CD4-positive, alpha-beta T cell (primary cell): Measurements from ENCODE around the gene SNTB2. TPM values are rescaled to one million over a fixed set of nuclear protein-coding genes. Genes with fewer than 3 reads are reported as not detected.

ENCODE experiments used
- ATAC-seq: fragments of 200-7000 bp; cut with Tn5 transposase; one replicate; pipeline ENCODE4 v1.10.0; 2022; ENCODE audit warnings: mild to moderate bottlenecking; ENCODE audit not compliant: poor library complexity
- CTCF ChIA-PET: fragments of 350-600 bp; sonication (Branson Sonifier 250); formaldehyde crosslinking; loops from one replicate; lab custom pipeline; 2021; ENCODE audit warnings: antibody characterized with exemption, inconsistent platforms; lab: Charles Lee
- POLR2A ChIA-PET: fragments of 350-600 bp; sonication (Branson Sonifier 250); formaldehyde crosslinking; loops from one replicate; lab custom pipeline; 2021; ENCODE audit warnings: antibody characterized with exemption, inconsistent platforms; lab: Charles Lee
- DNase-seq, 14 experiments: peaks; one replicate each; pipeline ENCODE4 v3.0.0-alpha.2; 2013 to 2020; ENCODE audit warnings: mixed read lengths in 2 of 14
- H3K27ac ChIP-seq, 2 donors: one replicate each; pipeline versions ENCODE4 v1.5.1 to v1.7.0; 2013; ENCODE audit warnings: low read length in 2 of 2, low read depth in 1 of 2, mild to moderate bottlenecking in 1 of 2
- H3K27me3 ChIP-seq, 2 experiments: 1 replicate in 1 of 2; 2 replicates in 1 of 2; pipeline versions ENCODE4 v1.6.1 to v1.7.0; 2013; ENCODE audit warnings: low read length in 2 of 2, control low read depth in 1 of 2, mild to moderate bottlenecking in 1 of 2, moderate library complexity in 1 of 2; ENCODE audit not compliant: insufficient read depth in 2 of 2, control insufficient read depth in 1 of 2
- H3K36me3 ChIP-seq: one replicate; pipeline ENCODE4 v1.6.1; 2013; ENCODE audit warnings: low read length, control low read depth; ENCODE audit not compliant: insufficient read depth
- H3K4me1 ChIP-seq: one replicate; pipeline ENCODE4 v1.6.1; 2013; ENCODE audit warnings: low read length, control low read depth; ENCODE audit not compliant: insufficient read depth
- H3K4me3 ChIP-seq: one replicate; pipeline ENCODE4 v1.5.1; 2013; ENCODE audit warnings: mild to moderate bottlenecking, low read length, moderate library complexity
- H3K9me3 ChIP-seq, 2 experiments: 1 replicate in 1 of 2; 2 replicates in 1 of 2; pipeline versions ENCODE4 v1.6.1 to v1.7.0; 2013; ENCODE audit warnings: low read length in 2 of 2, mild to moderate bottlenecking in 2 of 2, control low read depth in 1 of 2, moderate library complexity in 1 of 2; ENCODE audit not compliant: control insufficient read depth in 1 of 2, insufficient read depth in 1 of 2
- H3K27ac Mint-ChIP-seq: one replicate; pipeline ENCODE4 v1.8.0; 2020; ENCODE audit warnings: mixed read lengths
- H3K27me3 Mint-ChIP-seq: one replicate; pipeline ENCODE4 v1.8.0; 2021; ENCODE audit warnings: mixed read lengths
- H3K36me3 Mint-ChIP-seq: one replicate; pipeline ENCODE4 v1.8.0; 2021; ENCODE audit warnings: low read depth, mixed read lengths
- H3K4me1 Mint-ChIP-seq: one replicate; pipeline ENCODE4 v1.8.0; 2021; ENCODE audit warnings: low read depth, mixed read lengths
- H3K4me3 Mint-ChIP-seq: one replicate; pipeline ENCODE4 v1.8.0; 2020; ENCODE audit warnings: mild to moderate bottlenecking, mixed read lengths
- H3K9me3 Mint-ChIP-seq: one replicate; pipeline ENCODE4 v1.8.0; 2020; ENCODE audit warnings: mixed read lengths
- intact Hi-C, 2 experiments: fragments of 100-400 bp; cut with DNase I in 1 of 2; cut with micrococcal nuclease in 1 of 2; formaldehyde crosslinking; loops; one replicate each; pipeline versions ENCODE4 v1.15.1 to v1.9.0; 2023 to 2025; cut with DNase I, micrococcal nuclease
- total RNA-seq, 174 experiments: library from RNA in 2 of 174; stranded (reverse) in 2 of 174; gene quantifications; one replicate each; pipeline ENCODE4 v1.2.3 and lab custom pipeline; 2021 to 2026
- TF ChIP-seq, protein P1 (sequence below): fragments of 200-600 bp; IDR thresholded peaks from one replicate; pipeline ENCODE4 v1.8.0; 2022; ENCODE audit warnings: antibody characterized with exemption, mild to moderate bottlenecking

SNTB2 gene
- total RNA-seq, 2 experiments from 2014 or later, result 10.1 to 11.4 TPM

DNA sequence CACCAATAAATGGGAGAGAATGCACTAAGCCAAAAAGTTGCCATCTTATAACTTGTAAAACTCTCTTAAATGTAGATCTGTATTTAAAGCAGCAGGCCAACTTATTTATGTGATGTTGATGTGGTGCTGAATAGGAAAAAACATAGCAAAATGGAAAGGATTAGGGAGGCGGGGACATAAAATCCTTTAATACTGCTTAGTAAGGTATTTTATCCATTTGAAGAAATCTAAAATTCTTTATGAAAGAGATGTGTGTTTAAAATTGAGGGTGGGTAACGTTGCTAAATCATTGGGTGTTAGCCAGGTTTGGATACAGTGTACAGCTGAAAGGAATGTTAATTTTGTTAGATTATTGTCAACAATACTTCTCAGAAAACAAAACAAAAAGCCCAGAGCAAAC is 14.3 kb downstream of the SNTB2 start:
- H3K9me3 Mint-ChIP-seq, result no peaks in the 10 kb centered on the region
- no peaks in the 10 kb centered on the region for H3K36me3 Mint-ChIP-seq
- peaks cover 20% of the 10 kb centered on the region for H3K4me1 Mint-ChIP-seq
- Histone ChIP-seq H3K27me3 (no peaks in the 10 kb centered on the region), H3K27ac (no peak overlapping the region), H3K4me3 (no peak overlapping the region), H3K9me3 (no peaks in the 10 kb centered on the region), H3K36me3 (no peaks in the 10 kb centered on the region), H3K4me1 (no peaks in the 10 kb centered on the region)
- no peak overlapping the region for H3K4me3 Mint-ChIP-seq
- intact Hi-C loops, result no loop called here
- DNase-seq (no peak), ATAC-seq (no peak)
- TF ChIP-seq, protein P1, sequence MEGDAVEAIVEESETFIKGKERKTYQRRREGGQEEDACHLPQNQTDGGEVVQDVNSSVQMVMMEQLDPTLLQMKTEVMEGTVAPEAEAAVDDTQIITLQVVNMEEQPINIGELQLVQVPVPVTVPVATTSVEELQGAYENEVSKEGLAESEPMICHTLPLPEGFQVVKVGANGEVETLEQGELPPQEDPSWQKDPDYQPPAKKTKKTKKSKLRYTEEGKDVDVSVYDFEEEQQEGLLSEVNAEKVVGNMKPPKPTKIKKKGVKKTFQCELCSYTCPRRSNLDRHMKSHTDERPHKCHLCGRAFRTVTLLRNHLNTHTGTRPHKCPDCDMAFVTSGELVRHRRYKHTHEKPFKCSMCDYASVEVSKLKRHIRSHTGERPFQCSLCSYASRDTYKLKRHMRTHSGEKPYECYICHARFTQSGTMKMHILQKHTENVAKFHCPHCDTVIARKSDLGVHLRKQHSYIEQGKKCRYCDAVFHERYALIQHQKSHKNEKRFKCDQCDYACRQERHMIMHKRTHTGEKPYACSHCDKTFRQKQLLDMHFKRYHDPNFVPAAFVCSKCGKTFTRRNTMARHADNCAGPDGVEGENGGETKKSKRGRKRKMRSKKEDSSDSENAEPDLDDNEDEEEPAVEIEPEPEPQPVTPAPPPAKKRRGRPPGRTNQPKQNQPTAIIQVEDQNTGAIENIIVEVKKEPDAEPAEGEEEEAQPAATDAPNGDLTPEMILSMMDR, result no peak
- no peak overlapping the region for H3K27ac Mint-ChIP-seq
- ChIA-PET CTCF (no interaction called here), POLR2A (no interaction called here)
- no peaks in the 10 kb centered on the region for H3K27me3 Mint-ChIP-seq

DNA sequence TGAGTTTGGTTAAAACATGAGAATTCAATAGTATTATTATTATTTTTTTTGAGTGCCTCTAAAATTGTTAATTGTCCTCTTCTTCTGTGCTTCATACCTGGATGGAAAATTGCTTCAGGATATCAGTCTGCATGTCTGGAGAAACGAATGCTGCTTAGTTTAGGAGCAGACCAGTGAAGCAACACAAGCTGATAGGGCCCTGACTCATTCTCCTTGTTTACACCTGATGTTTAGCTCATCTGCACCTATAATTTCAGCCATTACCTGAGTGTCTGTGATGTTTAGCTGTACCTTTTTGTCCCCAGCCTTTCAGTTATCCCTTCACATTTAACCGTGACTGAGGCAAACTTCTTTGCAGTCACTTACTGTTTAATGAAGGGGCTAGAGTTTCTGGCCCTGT is 14.8 kb downstream of the SNTB2 start:
- no peaks in the 10 kb centered on the region for H3K9me3 Mint-ChIP-seq
- ChIA-PET POLR2A (no interaction called here), CTCF (no interaction called here)
- H3K27ac Mint-ChIP-seq, result no peak overlapping the region
- H3K27ac ChIP-seq, result no peak overlapping the region
- no peak overlapping the region for H3K4me3 ChIP-seq
- no peaks in the 10 kb centered on the region for H3K36me3 Mint-ChIP-seq
- no peaks in the 10 kb centered on the region for H3K27me3 Mint-ChIP-seq
- H3K4me1 ChIP-seq, result no peaks in the 10 kb centered on the region
- no peak for DNase-seq
- no peaks in the 10 kb centered on the region for H3K27me3 ChIP-seq
- H3K4me1 Mint-ChIP-seq, result peaks cover 18% of the 10 kb centered on the region
- no peak for ATAC-seq
- no peaks in the 10 kb centered on the region for H3K9me3 ChIP-seq
- TF ChIP-seq, protein P1, result no peak
- intact Hi-C loops, result no loop called here
- no peak overlapping the region for H3K4me3 Mint-ChIP-seq
- H3K36me3 ChIP-seq, result no peaks in the 10 kb centered on the region

DNA sequence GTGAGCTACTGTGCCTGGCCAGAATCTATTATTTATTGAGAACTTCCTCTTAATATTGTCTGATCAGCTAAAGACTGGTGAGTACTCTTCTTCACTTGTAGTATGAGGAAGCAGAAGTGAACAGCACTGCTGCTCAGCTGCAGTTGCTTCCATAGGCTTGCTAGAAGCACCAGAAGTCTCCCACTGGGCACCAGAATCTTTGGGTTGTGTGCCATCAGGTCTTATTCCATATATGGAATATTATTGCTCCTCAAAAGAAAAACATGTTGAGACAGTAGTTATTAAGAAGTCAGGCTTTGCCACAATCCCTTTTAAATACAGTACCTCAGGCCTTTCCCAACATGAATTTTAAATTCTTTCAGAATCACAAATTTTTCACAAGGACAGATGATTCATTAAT is 17.2 kb downstream of the SNTB2 start:
- H3K4me1 ChIP-seq, result no peaks in the 10 kb centered on the region
- TF ChIP-seq, protein P1, result no peak
- CTCF ChIA-PET, result no interaction called here
- no peaks in the 10 kb centered on the region for H3K36me3 ChIP-seq
- ATAC-seq (no peak), DNase-seq (no peak)
- no peaks in the 10 kb centered on the region for H3K9me3 ChIP-seq
- no peaks in the 10 kb centered on the region for H3K27me3 Mint-ChIP-seq
- no peaks in the 10 kb centered on the region for H3K36me3 Mint-ChIP-seq
- no peak overlapping the region for H3K4me3 Mint-ChIP-seq
- no peak overlapping the region for H3K27ac Mint-ChIP-seq
- peaks cover 13% of the 10 kb centered on the region for H3K4me1 Mint-ChIP-seq
- no peak overlapping the region for H3K27ac ChIP-seq
- no peaks in the 10 kb centered on the region for H3K27me3 ChIP-seq
- no peaks in the 10 kb centered on the region for H3K9me3 Mint-ChIP-seq
- POLR2A ChIA-PET, result no interaction called here
- no peak overlapping the region for H3K4me3 ChIP-seq
- intact Hi-C loops, result no loop called here
